ENCODE measurements around the gene AMN1.
"Not testable (repeated sequence)": the region's sequence is repeated elsewhere in the genome, so short reads cannot be mapped to it uniquely, and the experiment has no call there.

The AMN1 gene

DNA sequence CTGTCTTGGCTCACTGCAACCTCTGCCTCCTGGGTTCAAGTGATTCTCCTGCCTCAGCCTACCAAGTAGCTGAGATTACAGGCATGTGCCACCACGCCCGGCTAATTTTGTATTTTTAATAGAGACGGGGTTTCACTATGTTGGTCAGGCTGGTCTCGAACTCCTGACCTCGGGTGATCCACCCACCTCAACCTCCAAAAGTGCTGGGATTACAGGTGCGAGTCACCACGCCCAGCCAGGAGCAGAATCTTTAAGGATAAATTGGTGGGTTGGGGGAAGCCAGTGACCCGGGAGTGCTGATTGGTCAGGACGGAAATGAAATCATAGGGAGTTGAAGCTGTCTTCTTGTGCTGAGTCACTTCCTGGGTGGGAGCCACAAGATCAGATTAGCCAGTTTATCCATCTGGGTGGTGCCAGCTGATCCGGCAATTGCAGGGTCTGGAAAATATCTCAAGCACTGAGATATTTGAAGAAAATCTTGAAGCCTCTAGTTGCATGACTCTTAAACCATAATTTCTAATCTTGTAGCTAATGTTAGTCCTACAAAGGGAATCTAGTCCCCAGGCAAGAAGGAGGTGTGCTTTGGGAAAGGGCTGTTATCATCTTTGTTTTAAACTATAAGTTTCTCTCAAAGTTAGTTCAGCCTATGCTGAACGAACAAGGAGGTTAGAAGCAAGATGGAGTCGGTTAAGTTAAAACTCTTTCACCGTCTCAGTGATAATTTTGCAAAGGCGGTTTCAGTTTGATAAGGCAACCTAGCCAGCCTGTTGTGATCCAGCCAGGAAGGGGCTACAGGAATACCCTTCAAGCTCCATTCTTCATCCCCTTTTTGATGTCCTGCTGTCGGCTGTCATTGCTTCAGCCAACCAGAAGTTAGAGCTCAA, 5.0 kb upstream of the AMN1 start:
- peak; percentile 91 for DNase-seq (ENCODE audit: low read depth)

DNA sequence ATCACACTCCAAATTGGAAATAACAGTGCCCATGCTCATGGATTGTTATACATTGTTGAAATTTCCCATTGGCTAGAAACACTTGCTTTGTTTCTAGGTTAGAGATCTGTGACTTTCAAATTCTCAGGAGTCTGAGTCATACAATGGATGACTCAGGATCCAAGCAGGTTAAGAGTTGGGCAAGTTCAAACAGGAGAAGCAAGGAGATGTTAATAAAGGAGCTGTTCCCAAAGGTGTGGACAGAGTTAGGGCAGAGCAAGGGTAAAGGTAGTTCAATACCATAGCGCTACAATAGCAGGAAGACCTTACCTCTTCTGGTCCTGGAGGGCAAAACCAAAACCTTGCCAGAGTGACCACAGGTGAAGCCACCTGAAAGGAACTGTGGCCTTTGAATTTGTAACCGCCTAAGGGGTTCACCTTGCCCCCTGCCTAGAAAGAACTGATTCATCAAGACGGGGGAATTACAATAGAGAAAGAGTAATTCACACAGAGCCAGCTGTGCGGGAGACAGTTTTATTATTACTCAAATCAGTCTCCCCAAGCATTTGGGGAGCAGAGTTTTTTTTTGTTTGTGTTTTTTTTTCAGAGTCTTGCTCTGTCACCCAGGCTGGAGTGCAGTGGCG, 4.2 kb upstream of the AMN1 start:
- peak; percentile 94 for DNase-seq (ENCODE audit: low read depth)

DNA sequence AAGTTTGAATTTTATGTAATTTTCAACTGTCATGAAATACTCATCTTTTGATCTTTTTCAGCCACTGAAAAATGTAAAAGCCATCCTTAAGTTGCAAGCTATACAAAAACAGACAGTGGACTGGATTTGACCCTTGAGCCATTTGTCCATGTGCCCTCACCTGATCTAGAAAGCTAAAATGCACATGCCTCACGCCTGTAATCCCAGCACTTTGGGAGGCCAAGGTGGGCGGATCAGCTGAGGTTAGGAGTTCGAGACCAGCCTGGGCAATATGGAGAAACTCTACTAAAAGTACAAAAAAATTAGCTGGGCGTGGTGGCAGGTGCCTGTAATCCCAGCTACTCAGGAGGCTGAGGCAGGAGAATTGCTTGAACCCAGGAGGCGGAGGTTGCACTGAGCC, 2.4 kb upstream of the AMN1 start:
- not testable (repeated sequence) for DNase-seq (ENCODE audit: low read depth)

DNA sequence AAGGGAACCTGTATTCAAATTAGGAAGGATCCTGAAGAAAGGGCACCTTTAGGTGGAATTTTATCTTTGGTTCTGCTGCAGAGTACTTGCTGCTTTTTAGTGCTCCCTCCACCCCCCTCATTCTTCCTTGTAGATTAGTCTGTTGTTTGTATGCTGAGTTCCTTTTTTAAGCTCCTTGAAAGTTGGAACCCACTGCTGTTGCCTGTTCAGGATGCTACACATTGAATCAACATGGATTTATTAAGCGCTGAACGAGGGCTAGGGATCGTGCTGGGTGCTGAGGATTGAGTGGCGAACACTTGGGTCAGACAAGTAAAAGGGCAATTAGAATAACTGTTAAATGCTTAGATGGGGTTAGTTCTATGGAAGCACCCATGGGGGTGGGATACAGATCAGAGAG, 884 bp upstream of the AMN1 start:
- no peak for DNase-seq (ENCODE audit: low read depth)

DNA sequence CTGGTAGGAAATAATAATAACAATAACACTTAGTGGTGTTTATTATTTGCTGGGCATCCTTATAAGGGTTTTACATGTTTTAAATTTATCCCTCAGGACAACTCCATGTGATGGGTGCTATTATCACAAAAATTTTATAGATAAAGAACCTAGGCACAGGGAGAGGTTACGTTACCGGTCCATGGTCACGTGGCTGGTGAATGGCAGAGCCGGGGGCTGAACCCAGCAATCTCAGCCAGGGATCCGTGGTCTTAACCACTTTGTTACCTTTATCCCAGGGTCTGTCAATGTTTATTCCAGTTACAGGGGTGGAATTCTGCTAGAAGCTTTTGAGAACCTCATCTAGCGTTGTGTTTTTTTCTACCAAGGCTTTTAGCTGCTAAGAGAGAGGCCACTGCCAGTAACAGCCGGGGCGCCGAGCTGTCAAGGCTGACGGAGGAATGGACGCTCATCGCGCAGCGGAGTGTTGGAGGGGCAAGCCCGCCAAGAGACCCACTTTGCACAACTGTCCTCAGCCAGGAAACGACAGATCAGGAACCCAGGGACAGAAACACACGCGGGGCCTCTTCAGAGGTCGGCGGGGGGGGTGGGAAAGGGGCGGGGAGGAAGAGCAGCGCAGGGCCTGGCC, 418 bp downstream of the AMN1 start:
- DNase-seq (ENCODE audit: low read depth), result peak; percentile 52

DNA sequence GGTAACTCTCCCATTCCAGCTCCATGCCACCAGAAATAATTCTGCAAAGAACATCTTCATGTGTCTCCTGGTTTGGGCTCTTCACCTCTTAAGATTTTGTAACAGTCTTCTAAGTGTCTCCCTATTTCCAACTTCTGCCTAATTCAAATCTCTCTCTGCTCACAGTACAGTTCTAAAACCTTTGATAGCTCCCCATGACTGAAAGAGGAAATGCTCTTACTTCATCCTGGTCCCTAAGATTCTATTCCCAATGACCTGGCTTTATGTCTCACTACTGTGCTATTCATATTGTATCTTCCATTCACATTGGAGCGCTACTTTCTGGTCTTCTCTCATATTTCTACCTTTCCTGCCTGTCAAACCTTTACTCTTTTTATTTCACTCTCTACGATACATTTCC, 1.6 kb downstream of the AMN1 start:
- no peak for DNase-seq (ENCODE audit: low read depth)

DNA sequence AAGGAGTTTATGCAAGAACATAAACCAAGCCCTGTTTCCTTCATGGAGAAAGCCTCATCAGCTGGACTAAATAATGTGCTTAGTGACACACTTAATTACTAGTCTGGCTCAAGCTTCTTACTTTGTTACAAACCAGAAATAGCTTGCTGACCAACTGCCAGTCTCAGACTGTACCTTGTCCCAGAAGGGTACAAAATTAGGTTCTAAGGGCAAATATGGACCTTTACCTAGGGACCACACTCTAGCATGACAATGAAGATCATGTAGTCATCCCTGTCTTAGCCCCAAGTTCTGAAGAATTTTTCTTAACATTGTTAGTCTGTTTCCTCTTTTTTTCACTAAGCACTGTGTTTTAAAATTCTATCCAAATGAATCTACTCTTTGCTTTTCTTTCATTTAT, 2.2 kb downstream of the AMN1 start:
- no peak for DNase-seq (ENCODE audit: low read depth)

DNA sequence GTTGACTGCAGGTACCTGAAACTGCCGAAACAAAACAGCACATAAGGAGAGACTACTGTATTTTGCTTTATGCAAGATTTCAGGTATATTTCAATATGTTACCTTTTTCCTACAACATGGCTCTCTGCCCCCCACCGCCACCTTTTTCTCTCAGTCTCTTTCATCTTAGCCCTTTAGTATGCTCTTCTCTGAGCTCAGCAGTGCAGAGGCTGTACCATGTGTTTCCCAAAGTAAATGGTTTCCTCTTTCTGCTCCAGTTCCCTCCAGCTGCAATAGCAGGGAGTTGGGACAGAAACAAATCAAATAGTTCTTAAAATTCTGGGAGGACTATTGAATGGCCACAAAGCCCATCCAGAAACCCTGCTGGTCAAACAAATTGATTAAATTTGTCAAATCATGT, 4.3 kb downstream of the AMN1 start:
- no peak for DNase-seq (ENCODE audit: low read depth)

DNA sequence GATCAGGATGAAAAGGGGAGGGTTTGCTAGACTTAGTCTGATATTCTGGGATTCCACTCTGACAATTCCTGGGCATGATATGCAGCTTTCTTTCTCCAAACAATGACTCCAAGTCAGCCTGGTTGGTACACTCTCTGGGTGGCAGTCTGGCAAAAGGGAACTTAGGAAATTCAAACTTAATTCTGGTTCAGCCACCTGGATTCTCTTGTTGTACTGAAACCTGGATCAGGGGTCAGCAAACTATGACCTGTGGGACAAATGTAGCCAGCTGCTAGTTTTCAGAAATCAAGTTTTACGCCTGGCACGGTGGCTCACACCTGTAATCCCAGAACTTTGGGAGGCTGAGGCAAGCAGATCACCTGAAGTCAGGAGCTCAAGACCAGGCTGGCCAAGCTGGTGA, 6.2 kb downstream of the AMN1 start:
- no peak for DNase-seq (ENCODE audit: low read depth)

DNA sequence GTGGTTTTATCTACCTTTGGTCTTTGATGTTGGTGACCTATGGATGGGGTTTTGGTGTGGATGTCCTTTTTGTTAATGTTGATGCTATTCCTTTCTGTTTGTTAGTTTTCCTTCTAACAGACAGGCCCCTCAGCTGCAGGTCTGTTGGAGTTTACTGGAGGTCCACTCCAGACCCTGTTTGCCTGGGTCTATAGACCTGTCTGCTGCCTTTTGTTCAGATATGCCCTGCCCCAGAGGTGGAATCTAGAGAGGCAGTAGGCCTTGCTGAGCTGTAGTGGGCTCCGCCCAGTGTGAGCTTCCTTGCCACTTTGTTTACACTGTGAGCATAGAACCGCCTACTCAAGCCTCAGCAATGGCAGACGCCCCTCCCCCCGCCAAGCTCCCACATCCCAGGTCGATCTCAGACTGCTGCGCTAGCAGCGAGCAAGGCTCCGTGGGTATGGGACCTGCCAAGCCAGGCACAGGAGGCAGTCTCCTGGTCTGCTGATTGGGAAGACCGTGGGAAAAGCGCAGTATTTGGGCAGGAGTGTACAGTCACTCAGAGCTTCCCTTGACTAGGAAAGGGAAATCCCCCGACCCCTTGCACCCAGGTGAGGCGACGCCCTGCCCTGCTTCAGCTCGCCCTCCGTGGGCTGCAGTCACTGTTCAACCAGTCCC, 10.2 kb downstream of the AMN1 start:
- DNase-seq (ENCODE audit: low read depth), result not testable (repeated sequence)

DNA sequence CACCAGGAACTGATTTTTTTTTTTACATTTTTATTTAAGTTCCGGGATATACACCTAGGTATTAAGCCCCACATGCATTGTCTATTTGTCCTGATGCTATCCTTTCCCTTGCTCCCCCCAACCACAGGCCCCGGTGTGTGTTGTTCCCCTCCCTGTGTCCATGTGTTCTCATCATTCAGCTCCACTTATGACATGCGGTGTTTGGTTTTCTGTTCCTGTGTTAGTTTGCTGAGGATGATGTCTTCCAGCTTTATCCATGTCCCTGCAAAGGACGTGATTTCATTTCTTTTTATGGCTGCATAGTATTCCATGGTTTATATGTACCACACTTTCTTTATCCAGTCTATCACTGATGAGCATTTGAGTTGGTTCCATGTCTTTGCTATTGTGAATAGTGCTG, 11.8 kb downstream of the AMN1 start:
- DNase-seq (ENCODE audit: low read depth), result not testable (repeated sequence)

DNA sequence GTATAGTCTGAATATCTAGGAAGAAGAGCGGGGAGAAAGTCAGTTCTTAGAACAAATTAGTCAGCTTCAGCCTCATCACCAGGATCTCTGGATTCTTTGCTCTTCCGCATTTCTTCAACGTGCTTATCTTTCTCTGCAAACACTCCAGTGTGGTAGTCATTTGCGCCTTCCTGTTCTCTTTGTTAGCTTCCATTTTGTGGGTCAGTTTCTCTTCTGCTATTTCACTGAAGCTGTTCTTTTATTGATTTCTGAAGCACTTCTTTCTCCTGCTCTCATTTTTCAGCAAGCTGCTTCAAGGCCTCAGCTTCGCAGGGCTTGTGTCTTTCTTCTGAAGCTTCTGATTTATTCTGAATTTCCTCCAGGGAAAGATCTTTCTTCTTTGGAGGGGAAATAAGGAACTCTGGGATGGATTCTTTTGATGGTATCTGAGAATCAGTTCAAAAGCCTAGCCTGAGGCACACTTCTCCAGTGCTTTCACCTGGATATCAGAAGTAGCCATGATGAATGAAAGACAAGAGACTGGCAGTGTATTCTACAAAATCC, 13.5 kb downstream of the AMN1 start:
- DNase-seq (ENCODE audit: low read depth), result no peak

DNA sequence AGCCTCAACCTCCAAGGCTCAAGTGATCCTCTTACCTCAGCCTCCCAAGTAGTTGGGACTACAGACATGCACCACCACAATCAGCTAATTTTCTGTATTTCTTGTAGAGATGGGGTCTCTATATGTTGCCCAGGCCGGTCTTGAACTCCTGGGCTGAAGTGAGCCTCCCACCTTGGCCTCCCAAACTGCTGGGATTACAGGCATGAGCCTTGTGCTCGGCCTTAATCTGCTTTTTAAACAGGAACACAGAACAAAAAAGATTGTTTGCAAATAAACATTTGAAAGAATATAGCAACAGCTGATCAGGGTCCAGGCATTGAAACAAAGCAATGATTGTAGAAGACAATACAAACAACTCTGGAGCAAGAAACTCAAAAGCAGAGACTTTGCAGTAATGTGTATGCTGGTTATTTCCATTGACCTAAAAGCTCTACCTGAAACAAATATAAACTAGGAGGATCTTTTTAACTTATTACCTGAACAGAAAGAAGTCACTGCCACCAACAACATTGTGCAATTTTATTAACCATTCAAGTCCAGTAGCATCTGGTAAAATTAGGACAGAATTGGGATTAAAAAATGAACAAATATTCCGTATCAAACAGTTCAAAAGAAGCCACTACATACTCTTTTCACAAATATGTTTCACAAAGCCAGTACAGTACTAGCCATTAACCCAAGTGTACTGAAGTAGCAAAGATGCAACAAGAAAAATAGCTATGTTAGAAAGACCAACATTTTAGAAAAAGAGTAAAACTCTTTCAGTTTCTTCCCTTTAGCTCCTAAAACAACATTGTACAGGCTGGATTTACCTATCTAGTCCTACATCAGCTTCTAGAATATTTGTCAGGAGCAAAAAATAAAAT, 14.2 kb downstream of the AMN1 start:
- DNase-seq (ENCODE audit: low read depth), result no peak

DNA sequence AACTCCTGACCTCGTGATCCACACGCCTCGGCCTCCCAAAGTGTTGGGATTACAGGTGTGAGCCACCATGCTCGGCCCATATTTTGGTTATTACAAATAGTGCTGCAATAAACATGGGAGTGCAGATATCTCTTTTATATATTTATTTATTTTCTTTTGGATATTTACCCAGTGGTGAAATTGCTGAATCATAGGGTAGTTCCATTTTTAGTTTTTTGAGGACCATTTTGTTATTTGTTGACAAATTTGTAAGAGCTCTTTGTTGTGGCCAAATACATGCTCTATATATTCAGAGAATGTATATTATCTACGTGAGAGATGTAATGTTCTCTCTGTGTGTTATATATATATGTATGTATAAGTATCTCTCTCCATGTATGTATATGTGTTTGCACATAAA, 15.9 kb downstream of the AMN1 start:
- DNase-seq (ENCODE audit: low read depth), result no peak

DNA sequence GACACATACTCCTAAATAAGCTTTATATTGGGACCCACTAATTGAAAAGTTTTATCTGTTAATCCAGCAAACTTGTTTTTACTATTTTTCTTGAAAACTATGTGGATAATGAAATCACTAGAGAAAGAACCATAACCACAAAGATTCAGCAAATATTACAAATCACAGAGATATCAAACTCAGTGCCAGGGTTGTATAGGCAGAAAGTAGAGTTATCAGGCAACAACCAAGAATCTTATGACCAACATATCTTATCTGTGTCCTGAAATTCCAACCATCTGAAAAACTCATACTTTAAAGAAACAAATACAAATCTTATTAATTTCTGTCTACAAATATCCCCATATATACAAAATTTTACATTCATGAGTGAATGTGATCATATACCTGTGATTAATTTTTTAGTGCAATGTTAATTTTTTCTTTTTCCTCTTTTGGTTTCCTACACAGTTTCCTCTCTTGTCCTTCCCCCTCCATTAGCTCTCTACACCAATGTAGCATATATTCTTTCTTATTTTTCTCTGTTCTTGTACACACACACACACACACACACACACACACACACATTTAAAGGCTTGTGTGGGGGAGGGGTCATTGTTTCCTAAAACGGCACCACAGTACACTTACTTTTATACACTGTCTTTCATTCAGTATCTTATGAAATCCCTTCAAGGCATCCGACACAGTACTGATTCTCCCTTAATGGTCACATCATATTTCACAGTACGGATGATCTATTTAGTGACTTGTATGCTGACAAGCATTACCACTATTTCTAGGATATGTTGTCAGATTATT, 18.6 kb downstream of the AMN1 start:
- DNase-seq (ENCODE audit: low read depth), result no peak

DNA sequence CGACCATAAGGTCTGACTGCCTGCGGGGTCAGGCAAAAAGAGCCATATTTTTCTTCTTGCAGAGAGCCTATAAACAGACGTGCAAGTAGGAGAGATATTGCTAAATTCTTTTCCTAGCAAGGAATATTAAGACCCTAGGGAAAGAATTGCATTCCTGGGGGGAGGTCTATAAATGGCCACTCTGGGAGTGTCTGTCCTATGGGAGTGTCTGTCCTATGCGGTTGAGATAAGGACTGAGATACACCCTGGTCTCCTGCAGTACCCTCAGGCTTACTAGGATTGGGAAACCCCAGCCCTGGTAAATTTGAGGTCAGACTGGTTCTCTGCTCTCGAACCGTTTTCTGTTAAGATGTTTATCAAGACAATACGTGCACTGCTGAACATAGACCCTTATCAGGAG, 20.7 kb downstream of the AMN1 start:
- DNase-seq (ENCODE audit: low read depth), result not testable (repeated sequence)

DNA sequence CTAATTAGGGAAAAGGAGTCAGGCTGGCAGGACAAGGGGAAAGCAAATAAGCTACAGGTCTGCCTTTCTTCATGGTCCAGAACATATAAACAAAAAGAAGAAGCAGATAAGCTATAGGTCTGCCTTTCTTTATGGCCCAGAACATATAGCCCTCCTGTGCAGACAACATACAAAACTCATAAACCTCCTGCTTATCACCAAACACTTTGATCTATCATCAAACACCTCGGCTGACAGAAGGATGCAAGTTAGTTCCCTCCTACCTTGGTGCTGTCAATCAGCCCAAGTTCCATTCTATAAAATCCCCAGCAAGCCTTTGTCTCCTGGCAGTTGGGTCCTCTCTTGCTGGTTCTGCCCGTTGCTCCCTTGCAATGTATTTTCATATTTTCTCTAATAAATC, 23.2 kb downstream of the AMN1 start:
- no peak for DNase-seq (ENCODE audit: low read depth)

DNA sequence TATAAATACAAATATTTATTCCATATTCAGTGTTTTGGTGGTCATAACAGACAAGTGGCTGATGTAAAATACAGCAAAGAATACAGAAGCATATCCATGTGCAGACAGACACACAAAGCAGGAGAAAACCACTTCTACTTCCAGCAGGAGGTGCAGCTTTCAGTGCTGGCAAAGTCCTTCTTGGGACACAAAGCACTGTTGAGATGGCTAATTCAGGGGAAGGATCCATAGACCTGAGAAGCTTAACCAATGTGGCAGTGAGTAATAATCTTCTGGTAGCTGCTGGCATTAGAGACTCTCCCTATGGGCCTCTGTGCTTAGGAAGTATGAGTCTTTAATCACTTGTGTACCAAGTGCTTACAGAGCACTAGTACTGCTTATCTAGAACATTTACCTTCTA, 26.8 kb downstream of the AMN1 start:
- peak; percentile 40 for DNase-seq (ENCODE audit: low read depth)

DNA sequence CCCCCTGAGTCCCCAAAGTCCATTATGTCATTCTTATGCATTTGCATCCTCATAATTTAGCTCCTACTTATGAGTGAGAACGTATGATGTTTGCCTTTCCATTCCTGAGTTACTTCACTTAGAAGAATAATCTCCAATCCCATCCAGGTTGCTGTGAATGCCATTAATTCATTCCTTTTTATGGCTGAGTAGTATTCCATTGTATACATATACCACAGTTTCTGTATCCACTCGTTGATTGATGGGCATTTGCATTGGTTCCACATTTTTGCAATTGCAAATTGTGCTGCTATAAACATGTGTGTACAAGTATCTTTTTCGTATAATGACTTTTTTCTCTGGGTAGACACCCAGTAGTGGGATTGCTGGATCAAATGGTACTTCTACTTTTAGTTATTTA, 38.9 kb downstream of the AMN1 start:
- DNase-seq (ENCODE audit: low read depth), result not testable (repeated sequence)

DNA sequence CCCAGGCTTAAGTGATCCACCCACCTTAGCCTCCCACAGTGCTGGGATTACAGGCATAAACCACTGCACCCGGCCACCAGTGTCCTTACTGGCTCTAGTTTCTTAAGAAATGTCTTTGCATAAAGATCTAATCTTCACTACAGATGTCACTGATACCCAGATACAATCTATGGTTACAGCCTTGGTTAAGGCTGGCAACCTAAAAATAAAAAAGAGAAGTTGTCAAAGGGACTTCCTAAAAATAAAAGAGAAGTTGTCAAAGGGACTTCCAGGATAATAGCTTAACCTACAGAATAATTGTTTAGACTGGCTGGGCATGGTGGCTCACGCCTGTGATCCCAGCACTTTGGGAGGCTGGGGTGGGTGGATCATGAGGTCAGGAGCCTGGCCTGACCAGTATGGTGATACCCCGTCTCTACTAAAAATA, 41.7 kb downstream of the AMN1 start:
- DNase-seq (ENCODE audit: low read depth), result no peak

DNA sequence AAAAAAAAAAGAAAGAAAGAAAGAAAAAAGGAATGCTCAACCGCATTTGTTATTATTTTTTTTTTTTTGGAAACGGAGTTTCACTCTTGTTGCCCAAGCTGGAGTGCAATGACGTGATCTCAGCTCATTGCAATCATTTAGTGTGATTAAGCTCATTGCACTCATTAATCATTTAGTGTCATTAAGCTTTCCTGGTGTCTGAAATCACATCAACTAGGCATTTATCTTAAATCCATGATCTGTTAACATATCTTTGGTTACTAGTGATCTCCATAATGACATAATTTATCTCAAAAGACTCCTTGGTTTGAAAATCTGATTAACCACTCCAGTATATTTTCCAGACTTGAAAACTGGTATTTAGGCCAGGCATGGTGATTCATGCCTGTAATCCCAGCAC, 43.0 kb downstream of the AMN1 start:
- DNase-seq (ENCODE audit: low read depth), result no peak
